Activated CD4-positive, alpha-beta memory T cell treated with anti-CD3 and anti-CD28 coated beads, Interleukin-2, amount 10 ng/mL, durations not matched to agents 7 days and 5 days (primary cell): ENCODE results near the gene CDCP2. TPM values are rescaled to one million over a fixed set of nuclear protein-coding genes. Genes with fewer than 3 reads are reported as not detected.

Experiments
- CTCF ChIA-PET: fragments of 350-600 bp; sonication (Branson Sonifier 250); formaldehyde crosslinking; loops from one replicate; lab custom pipeline; 2021; ENCODE audit warnings: antibody characterized with exemption, inconsistent platforms; lab: Charles Lee
- POLR2A ChIA-PET: fragments of 350-600 bp; sonication (Branson Sonifier 250); formaldehyde crosslinking; loops from one replicate; lab custom pipeline; 2021; ENCODE audit warnings: antibody characterized with exemption; lab: Charles Lee
- DNase-seq: peaks from one replicate; pipeline ENCODE4 v3.0.0-alpha.2; 2020
- H3K27ac Mint-ChIP-seq: one replicate; pipeline ENCODE4 v1.8.0; 2021; ENCODE audit warnings: mild to moderate bottlenecking, mixed read lengths
- H3K27me3 Mint-ChIP-seq: one replicate; pipeline ENCODE4 v1.8.0; 2021; ENCODE audit warnings: mixed read lengths
- H3K36me3 Mint-ChIP-seq: one replicate; pipeline ENCODE4 v1.8.0; 2021; ENCODE audit warnings: low read depth, mixed read lengths
- H3K4me1 Mint-ChIP-seq: one replicate; pipeline ENCODE4 v1.8.0; 2021; ENCODE audit warnings: mixed read lengths
- H3K4me3 Mint-ChIP-seq: one replicate; pipeline ENCODE4 v1.8.0; 2021; ENCODE audit warnings: mild to moderate bottlenecking, mixed read lengths
- H3K9me3 Mint-ChIP-seq: one replicate; pipeline ENCODE4 v1.8.0; 2021; ENCODE audit warnings: mixed read lengths
- total RNA-seq, 2 experiments: library from RNA; stranded (reverse); gene quantifications; one replicate each; pipeline ENCODE4 v1.2.3, GENCODE V29; 2021

Gene CDCP2
- total RNA-seq, 2 experiments from 2014 or later, result not detected

DNA sequence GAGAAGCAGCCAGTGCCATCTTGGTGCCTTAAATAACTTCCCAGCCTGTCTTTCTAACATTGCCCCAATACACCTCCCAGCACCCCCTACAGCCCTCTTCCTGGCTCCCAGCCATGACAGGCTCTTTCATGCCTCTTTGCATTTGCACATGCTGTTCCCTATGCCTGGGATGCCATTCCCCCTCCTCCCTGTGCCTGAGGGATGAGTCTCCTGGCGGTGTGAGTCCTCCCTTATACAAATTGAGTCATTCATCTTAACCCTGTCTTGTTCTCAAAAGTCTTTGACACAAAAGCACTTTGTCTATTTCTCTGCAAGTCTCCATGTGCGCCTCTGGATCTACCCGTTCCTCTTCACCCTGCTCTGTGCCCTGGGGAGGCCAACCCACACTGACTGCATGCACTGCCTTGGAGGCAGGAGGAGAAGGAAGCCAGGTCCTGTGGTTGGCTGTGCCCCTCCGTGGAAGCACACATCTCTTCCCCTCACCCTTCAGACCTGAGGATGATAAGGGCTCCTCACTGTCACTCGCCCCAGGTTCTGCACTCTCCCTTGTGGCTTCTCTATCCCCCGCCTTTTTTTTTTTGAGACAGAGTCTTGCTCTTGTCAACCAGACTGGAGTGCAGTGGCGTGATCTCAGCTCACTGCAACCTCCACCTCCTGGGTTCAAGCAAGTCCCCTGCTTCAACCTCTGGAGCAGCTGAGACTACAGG is 25.1 kb downstream of the CDCP2 start:
- ChIA-PET POLR2A (no interaction called here), CTCF (no interaction called here)
- no peaks in the 10 kb centered on the region for H3K36me3 Mint-ChIP-seq
- H3K9me3 Mint-ChIP-seq, result no peaks in the 10 kb centered on the region
- H3K4me3 Mint-ChIP-seq, result no peak overlapping the region
- DNase-seq, result no peak
- H3K27ac Mint-ChIP-seq, result no peak overlapping the region
- H3K27me3 Mint-ChIP-seq, result peaks cover 10% of the 10 kb centered on the region
- H3K4me1 Mint-ChIP-seq, result no peaks in the 10 kb centered on the region

DNA sequence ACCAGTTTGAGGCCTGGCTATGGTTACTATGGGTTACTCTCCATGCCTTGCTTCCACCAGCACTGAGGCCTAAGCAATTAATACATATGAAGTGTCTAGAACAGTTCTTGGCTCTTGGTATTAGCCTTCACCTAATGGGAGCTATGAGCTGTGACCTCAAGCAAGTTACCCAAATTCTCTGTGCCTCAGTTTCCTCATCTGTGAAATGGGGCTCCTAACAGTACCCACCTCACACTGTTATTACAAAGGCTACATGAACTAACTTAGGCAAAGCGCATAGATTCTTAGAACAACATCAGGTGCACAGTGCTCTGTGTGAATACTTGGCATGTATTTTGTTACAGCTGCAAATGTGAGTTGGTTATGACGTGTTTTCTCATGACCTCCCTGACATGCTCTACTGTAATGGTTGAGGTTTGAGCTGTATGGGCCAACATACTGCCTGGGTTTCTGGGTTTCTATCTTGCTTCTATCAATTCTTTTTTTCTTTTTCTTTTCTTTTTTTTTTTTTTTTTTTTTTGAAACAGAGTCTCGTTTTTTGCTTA is 26.5 kb downstream of the CDCP2 start:
- no peaks in the 10 kb centered on the region for H3K9me3 Mint-ChIP-seq
- POLR2A ChIA-PET, result no interaction called here
- no peaks in the 10 kb centered on the region for H3K36me3 Mint-ChIP-seq
- H3K27me3 Mint-ChIP-seq, result peaks cover 10% of the 10 kb centered on the region
- CTCF ChIA-PET, result interaction anchor here (1.3 kb wide), 1 partner anchor 363 kb away, joined by 4 read pairs; no protein-coding TSS in a partner anchor
- H3K4me1 Mint-ChIP-seq, result peaks cover 4% of the 10 kb centered on the region
- no peak overlapping the region for H3K4me3 Mint-ChIP-seq
- no peak for DNase-seq
- no peak overlapping the region for H3K27ac Mint-ChIP-seq

DNA sequence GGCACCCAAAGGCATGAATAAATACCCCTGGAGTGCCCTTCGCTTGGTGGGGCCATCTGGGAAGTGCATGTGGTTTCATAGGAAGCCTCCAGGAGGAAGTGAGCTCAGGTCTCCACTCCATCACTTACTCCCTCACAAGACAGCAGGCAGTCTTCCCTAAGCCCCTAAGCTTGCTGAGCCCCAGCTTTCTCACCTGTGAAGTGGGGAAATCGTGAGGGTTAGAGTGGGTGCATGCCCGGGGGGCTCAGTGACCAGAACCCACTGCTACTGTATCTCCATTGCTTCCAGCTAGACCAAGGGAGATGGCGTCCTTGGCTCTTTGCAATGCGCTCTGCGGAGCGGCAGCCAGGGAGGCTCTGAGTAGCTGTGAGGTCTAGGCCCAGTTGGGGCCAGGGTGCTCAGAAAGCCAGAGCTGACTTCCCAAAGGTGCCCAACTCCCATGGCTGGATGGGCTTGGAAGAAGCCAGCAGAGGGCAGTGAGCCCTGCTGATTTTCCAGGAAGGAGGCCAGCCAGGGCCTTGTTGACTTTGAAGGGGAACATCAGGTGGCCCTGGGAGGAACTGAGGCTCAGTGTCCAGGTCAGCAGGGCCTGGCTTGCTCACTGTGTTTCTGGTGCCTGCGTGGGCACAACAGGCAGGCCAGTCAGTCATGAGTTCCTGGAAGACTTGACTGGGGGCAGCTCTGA is 27.3 kb downstream of the CDCP2 start:
- Mint-ChIP-seq H3K27ac (no peak overlapping the region), H3K4me1 (peaks cover 4% of the 10 kb centered on the region), H3K4me3 (no peak overlapping the region), H3K27me3 (peaks cover 6% of the 10 kb centered on the region), H3K9me3 (no peaks in the 10 kb centered on the region), H3K36me3 (no peaks in the 10 kb centered on the region)
- CTCF ChIA-PET, result interaction anchor here (0.8 kb wide), 1 partner anchor 9 kb away, joined by 3 read pairs; no protein-coding TSS in a partner anchor
- POLR2A ChIA-PET, result no interaction called here
- no peak for DNase-seq

DNA sequence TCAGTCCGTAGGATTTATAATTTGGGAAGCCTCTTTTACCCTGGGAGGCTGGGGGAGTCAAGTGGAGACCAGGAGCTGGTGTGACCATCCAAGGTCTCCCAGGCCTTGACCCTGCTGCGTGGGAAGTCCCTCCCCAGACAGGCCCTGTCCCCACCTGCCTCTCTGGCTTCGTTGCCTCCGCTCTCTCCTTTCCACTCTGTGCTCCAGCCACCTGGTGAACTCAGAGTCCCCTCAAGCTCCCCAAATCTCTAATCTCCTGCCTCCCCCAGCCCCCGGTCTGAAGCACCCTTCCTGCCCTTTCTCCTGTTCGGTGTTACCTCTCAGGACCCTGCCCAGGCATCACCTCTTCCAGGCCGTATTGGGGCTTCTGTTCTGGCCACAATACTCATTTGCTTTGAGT is 27.9 kb downstream of the CDCP2 start:
- no peaks in the 10 kb centered on the region for H3K9me3 Mint-ChIP-seq
- ChIA-PET POLR2A (no interaction called here), CTCF (interaction anchor here (0.8 kb wide), 1 partner anchor 10 kb away, joined by 3 read pairs; no protein-coding TSS in a partner anchor)
- DNase-seq, result no peak
- no peak overlapping the region for H3K27ac Mint-ChIP-seq
- peaks cover 4% of the 10 kb centered on the region for H3K4me1 Mint-ChIP-seq
- peaks cover 6% of the 10 kb centered on the region for H3K27me3 Mint-ChIP-seq
- H3K4me3 Mint-ChIP-seq, result no peak overlapping the region
- no peaks in the 10 kb centered on the region for H3K36me3 Mint-ChIP-seq

DNA sequence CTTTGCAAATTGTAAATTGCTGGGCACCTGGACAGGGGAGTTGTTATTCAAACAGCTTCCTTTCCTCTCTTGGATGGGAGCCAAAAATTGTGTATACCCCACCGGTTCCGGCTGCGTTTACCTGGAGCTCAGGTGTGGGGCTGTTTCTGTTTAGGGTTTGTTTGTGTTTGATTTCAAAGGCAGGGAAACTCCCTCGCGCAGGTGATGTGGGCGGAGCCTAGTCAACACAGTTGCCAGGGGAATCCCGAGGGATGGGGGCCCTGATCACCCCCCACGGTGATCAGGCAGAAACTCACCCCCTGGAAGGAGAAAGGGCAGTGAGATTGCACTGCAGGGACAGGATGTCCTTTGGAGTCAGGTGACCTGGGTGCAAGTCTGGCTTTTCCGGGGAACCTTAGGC is 28.3 kb downstream of the CDCP2 start:
- Mint-ChIP-seq H3K36me3 (no peaks in the 10 kb centered on the region), H3K27me3 (peaks cover 6% of the 10 kb centered on the region), H3K27ac (no peak overlapping the region), H3K9me3 (no peaks in the 10 kb centered on the region), H3K4me3 (no peak overlapping the region), H3K4me1 (peaks cover 4% of the 10 kb centered on the region)
- CTCF ChIA-PET, result no interaction called here
- DNase-seq, result no peak
- POLR2A ChIA-PET, result no interaction called here

DNA sequence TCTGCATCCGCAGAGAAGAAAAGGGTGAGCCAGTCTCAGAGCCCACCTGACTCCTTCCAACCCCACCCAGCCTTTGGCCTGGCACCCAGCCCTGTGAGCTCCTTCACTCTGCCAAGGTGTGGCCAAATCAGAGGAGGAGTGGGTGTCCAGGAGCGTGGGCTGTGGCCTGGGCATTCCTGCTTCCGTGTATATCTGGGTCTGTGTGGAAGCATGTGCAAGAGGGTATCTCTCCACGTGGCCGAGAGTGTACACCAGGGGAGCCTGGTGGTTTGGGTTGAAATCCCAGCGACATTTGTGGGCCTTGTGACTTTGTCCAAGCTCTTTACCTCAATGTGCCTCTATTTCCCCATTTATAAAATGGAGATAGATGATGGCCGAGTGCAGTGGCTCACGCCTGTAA is 29.8 kb downstream of the CDCP2 start:
- no peak overlapping the region for H3K27ac Mint-ChIP-seq
- H3K4me3 Mint-ChIP-seq, result no peak overlapping the region
- H3K9me3 Mint-ChIP-seq, result no peaks in the 10 kb centered on the region
- CTCF ChIA-PET, result interaction anchor here (1.1 to 1.4 kb wide), 2 partner anchors 8 to 367 kb away, joined by 3 read pairs; no protein-coding TSS in a partner anchor
- no peaks in the 10 kb centered on the region for H3K36me3 Mint-ChIP-seq
- peaks cover 4% of the 10 kb centered on the region for H3K4me1 Mint-ChIP-seq
- no peak for DNase-seq
- H3K27me3 Mint-ChIP-seq, result peaks cover 6% of the 10 kb centered on the region
- POLR2A ChIA-PET, result interaction anchor here (1.1 to 1.2 kb wide), 2 partner anchors 284 to 366 kb away, joined by 3 to 4 read pairs; no protein-coding TSS in a partner anchor

DNA sequence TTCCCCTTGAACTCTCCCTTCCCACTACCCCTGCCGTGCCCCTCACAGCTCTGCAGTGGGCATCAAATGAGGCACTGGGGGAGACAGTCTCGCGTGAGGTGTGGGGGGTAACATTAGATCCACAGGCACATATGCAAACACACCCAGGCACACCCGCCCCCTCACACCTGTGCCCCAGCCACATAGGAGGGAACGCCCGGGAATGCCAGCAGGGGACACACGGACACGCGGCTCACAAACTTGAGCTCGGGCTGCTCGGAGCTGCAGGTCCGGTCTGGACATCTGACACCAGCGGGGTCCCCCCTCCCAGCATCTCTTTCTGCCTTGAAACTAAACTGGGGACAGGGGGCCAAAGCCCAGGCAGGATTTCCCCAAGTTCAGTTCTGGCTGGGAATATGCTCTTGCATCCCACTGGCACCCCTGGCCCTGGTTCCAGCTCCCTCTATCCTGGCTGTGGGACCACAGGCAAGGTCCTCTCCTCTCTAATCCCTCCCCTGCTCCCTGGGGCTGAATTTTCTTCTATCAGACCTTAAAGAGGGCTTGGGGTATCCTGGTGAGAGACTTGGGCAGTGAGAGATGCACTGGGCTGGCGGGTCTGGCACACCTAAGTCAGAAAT is 30.6 kb downstream of the CDCP2 start:
- H3K27ac Mint-ChIP-seq, result no peak overlapping the region
- DNase-seq, result no peak
- H3K9me3 Mint-ChIP-seq, result no peaks in the 10 kb centered on the region
- H3K36me3 Mint-ChIP-seq, result no peaks in the 10 kb centered on the region
- H3K4me1 Mint-ChIP-seq, result peaks cover 4% of the 10 kb centered on the region
- peaks cover 6% of the 10 kb centered on the region for H3K27me3 Mint-ChIP-seq
- H3K4me3 Mint-ChIP-seq, result no peak overlapping the region
- ChIA-PET CTCF (interaction anchor here (1.7 kb wide), 1 partner anchor 367 kb away, joined by 13 read pairs; no protein-coding TSS in a partner anchor), POLR2A (interaction anchor here (1.1 to 1.2 kb wide), 2 partner anchors 285 to 367 kb away, joined by 3 to 4 read pairs; no protein-coding TSS in a partner anchor)

DNA sequence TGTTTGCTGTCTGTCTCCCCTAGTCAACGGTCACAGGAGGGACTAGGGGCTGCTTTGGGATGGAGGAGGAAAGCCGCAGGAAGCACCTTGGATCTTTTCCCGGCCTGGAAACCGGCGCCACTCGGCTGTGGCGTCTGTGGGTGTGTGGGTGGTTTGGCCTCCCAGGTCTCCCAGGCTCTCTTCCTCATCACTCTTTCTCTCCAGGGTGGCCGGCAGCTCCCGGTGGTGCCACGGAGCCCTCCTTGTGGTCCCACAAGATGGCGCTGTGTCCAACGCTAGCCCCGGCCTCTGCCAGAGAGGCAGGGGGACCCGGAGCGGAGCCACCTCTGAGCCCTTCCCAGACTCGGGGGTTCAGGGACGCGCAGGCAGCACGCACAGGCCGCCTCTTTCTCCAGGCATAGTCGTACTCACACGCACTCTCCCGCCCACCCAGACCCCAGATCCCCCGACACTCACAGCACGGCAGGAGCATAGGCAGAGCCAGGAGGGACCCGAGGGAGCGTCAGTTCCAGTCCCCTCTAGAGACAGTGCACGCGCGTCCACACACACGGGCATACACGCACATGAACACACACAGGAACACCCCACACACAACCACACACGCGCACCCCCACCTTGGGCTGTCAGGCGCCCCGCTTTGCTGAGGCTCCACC is 31.2 kb downstream of the CDCP2 start:
- H3K4me3 Mint-ChIP-seq, result no peak overlapping the region
- peaks cover 6% of the 10 kb centered on the region for H3K27me3 Mint-ChIP-seq
- DNase-seq, result peak; percentile 67
- H3K27ac Mint-ChIP-seq, result no peak overlapping the region
- ChIA-PET CTCF (interaction anchor here (0.6 to 1.7 kb wide), 5 partner anchors 60 to 368 kb away, joined by 3 to 13 read pairs (median 3); partner anchors contain the start of genes CYB5RL and MRPL37), POLR2A (no interaction called here)
- H3K9me3 Mint-ChIP-seq, result no peaks in the 10 kb centered on the region
- H3K4me1 Mint-ChIP-seq, result peaks cover 4% of the 10 kb centered on the region
- no peaks in the 10 kb centered on the region for H3K36me3 Mint-ChIP-seq

DNA sequence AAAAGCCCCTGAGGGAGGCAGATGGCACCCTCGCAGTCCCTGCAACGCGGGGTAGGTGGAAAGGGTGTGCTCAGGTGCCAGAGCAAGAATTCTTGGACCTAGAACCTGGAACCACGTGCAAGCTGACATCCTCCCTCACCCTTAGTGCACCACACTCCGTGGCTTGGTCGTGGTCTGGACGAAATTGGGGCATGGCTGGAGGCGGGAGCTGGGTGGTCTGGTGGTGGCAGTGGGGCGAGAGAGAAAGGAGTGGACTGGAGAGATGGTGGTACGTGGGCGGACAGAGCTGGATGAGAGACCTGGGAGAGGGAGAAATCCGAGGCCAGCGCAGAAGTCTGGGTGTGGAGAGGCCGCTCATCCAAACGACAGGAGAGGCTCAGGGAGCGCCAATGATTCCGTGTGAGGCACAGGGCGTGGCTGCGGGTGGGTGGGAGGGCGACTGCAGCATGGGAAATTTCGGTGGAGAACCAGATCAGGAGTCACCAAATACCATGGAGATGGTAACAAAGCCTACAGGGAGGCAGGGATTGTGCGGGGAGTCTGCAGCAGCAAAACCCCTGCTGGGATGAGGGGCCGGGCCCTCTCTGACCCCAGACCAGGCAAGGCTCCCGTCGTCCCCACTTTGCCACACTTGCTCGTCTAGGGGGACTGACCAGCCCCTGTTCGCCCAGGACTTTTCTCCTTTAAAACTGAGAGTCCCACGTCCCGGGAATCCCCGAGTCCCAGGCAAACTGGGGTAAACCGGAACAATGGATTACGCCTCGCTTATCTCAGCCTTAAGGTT is 31.9 kb downstream of the CDCP2 start:
- H3K9me3 Mint-ChIP-seq, result no peaks in the 10 kb centered on the region
- CTCF ChIA-PET, result interaction anchor here (0.6 to 1.7 kb wide), 5 partner anchors 61 to 369 kb away, joined by 3 to 13 read pairs (median 3); partner anchors contain the start of genes CYB5RL and MRPL37
- no peak for DNase-seq
- H3K4me1 Mint-ChIP-seq, result peaks cover 4% of the 10 kb centered on the region
- H3K4me3 Mint-ChIP-seq, result no peak overlapping the region
- H3K36me3 Mint-ChIP-seq, result no peaks in the 10 kb centered on the region
- H3K27me3 Mint-ChIP-seq, result peaks cover 6% of the 10 kb centered on the region
- no peak overlapping the region for H3K27ac Mint-ChIP-seq
- POLR2A ChIA-PET, result no interaction called here

DNA sequence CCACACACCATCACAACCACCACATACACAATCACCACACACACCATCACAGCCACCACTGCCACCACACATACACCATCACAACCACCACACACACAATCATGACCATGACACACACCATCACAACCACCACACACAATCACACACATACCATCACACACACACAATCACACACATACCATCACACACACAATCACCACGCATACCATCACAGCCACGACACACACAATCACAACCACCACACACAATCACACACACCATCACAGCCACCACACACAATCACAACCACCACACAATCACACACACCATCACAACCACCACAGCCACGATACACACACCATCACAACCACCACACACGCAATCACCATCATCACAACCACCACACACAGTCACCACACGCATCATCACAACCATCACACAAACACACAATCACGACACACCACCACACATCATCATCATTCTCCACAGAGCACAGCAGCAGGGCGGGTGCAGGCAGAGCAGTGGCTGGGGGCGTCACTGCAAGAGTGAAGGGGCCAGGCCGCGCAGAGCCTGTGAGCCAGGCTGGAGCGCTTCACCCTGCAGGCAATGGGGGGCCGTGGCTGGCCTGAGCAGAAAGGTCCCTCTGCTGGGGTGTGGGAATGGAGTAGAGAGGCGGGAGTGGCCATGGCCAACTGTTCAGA is 32.6 kb downstream of the CDCP2 start:
- ChIA-PET POLR2A (no interaction called here), CTCF (no interaction called here)
- DNase-seq, result no peak
- no peaks in the 10 kb centered on the region for H3K36me3 Mint-ChIP-seq
- H3K27ac Mint-ChIP-seq, result no peak overlapping the region
- H3K4me3 Mint-ChIP-seq, result no peak overlapping the region
- no peaks in the 10 kb centered on the region for H3K9me3 Mint-ChIP-seq
- H3K27me3 Mint-ChIP-seq, result peaks cover 6% of the 10 kb centered on the region
- peaks cover 4% of the 10 kb centered on the region for H3K4me1 Mint-ChIP-seq

DNA sequence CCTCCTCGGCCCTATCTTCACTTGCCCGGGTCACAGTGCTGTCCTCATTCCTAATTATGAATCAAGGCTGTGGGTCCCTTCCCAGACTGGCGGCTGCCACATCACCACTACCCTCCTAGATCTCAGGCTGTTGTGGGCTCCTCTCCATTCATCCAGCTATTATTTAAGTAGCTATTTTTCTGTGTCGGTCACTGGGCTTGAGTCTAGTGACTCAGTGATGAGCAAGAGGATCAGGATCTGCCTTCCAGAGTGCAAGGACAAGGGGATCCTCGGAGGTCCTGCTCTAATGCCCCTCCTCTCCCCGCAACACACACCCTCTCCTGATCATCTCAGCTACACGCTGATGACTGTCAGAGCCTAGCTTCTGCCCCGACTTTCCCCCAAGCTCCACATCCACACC is 34.1 kb downstream of the CDCP2 start:
- Mint-ChIP-seq H3K4me3 (no peak overlapping the region), H3K4me1 (peaks cover 4% of the 10 kb centered on the region), H3K9me3 (no peaks in the 10 kb centered on the region), H3K27ac (no peak overlapping the region), H3K36me3 (no peaks in the 10 kb centered on the region), H3K27me3 (peaks cover 4% of the 10 kb centered on the region)
- no peak for DNase-seq
- POLR2A ChIA-PET, result interaction anchor here (1.3 kb wide), 1 partner anchor 11 kb away, joined by 3 read pairs; no protein-coding TSS in a partner anchor
- CTCF ChIA-PET, result interaction anchor here (1.1 to 1.2 kb wide), 2 partner anchors 37 to 371 kb away, joined by 3 to 6 read pairs; no protein-coding TSS in a partner anchor
